ENCODE results near the gene TRERF1. TPM values are rescaled to one million over a fixed set of nuclear protein-coding genes. Genes with fewer than 3 reads are reported as not detected.

Gene TRERF1
- total and polyA plus RNA-seq, 2 of the 4 experiments (the other 2 are of a cell fraction), result 6.3 to 9.9 TPM

GRCh38 chr6:42179945-42180313 is 271.8 kb downstream of the TRERF1 start:
- Histone ChIP-seq H3K4me2 (ENCODE audit: low read depth, low read length) (no peak overlapping the region), H3K27me3 (ENCODE audit: control insufficient read depth, insufficient read depth, low read length) (no peaks in the 10 kb centered on the region), H3K18ac (ENCODE audit: low read depth, low read length) (no peak overlapping the region), H3K9me1 (ENCODE audit: insufficient read depth, low read length) (no peaks in the 10 kb centered on the region), H4K91ac (ENCODE audit: insufficient read depth, low read depth, low read length) (no peak overlapping the region), H3K4ac (ENCODE audit: low read depth, low read length) (no peak overlapping the region), H3K4me3 (ENCODE audit: insufficient read depth, low read depth, low read length) (no peak overlapping the region), H2AFZ (replicated peaks; ENCODE audit: low read length, poor library complexity) (no peak overlapping the region), H2AK5ac (ENCODE audit: low read depth, low read length) (no peak overlapping the region), H3K23ac (ENCODE audit: low read depth, low read length) (no peak overlapping the region), H2AK9ac (replicated peaks; ENCODE audit: low read depth, low read length, poor library complexity) (no peak overlapping the region), H3K36me3 (ENCODE audit: control insufficient read depth, insufficient read depth, low read length) (no peaks in the 10 kb centered on the region), H4K8ac (ENCODE audit: low read depth in 2 of 2, low read length in 2 of 2) (no peak overlapping the region), H3K14ac (replicated peaks; ENCODE audit: low read depth, low read length) (no peak overlapping the region), H2BK5ac (ENCODE audit: low read depth, low read length, poor library complexity, severe bottlenecking) (no peak overlapping the region), H4K5ac (ENCODE audit: low read depth, low read length) (no peak overlapping the region), H3K4me1 (ENCODE audit: control insufficient read depth, insufficient read depth, low read length) (no peaks in the 10 kb centered on the region), H3K9me3 (ENCODE audit: control insufficient read depth, insufficient read depth, low read length) (no peaks in the 10 kb centered on the region), H2BK120ac (ENCODE audit: low read depth, low read length) (no peak overlapping the region), H2BK15ac (ENCODE audit: low read depth, low read length) (no peak overlapping the region), H3K27ac (ENCODE audit: insufficient read depth, low read length) (no peak overlapping the region), H2BK20ac (ENCODE audit: low read depth, low read length) (no peak overlapping the region), H3K79me1 (ENCODE audit: low read depth in 1 of 2, low read length in 2 of 2) (no peaks in the 10 kb centered on the region), H3K56ac (ENCODE audit: extremely low read depth, insufficient read depth, low read length) (no peak overlapping the region), H4K20me1 (ENCODE audit: insufficient read depth, low read length) (no peaks in the 10 kb centered on the region), H3K9ac (ENCODE audit: low read depth, low read length) (no peak overlapping the region)
- TF ChIP-seq MXI1 (IDR thresholded peaks at IDR 0.05; ENCODE audit: borderline replicate concordance, low read depth, low read length) (no peak), CEBPB (IDR thresholded peaks at IDR 0.05; ENCODE audit: low read depth, low read length) (no peak), MAFK (IDR thresholded peaks at IDR 0.05; ENCODE audit: low read depth, low read length) (no peak), CHD1 (IDR thresholded peaks at IDR 0.05; ENCODE audit: low read depth, low read length) (no peak), RAD21 (IDR thresholded peaks at IDR 0.05; ENCODE audit: low read length) (no peak), BHLHE40 (IDR thresholded peaks at IDR 0.05; ENCODE audit: low read depth, low read length) (no peak)
- ChIA-PET POLR2A (ENCODE audit: unreplicated experiment) (no interaction called here), CTCF (no interaction called here)
- peak; percentile 32 for DNase-seq
- dilution Hi-C loops (cut with HindIII; ENCODE audit: low sequenced_read_pairs, unreplicated experiment), result no loop called here
- ATAC-seq (ENCODE audit: low read depth), result no peak
- no TSS peak for BruUV-seq (replicated peaks)
- in situ Hi-C loops (cut with MboI; ENCODE audit: low sequenced_read_pairs), result no loop called here
- WGBS, 2 experiments (ENCODE audit: extremely low coverage in 2 of 2, insufficient read length in 1 of 2), result no CpG with 5 or more reads among the region's 3 CpGs
- intact Hi-C loops (cut with micrococcal nuclease), result no loop called here

Measured in IMR-90 (cell line).